Globus pallidus (tissue), 1 donor: ENCODE measurements around the gene RAB8B.
"Not testable (repeated sequence)": the region's sequence is repeated elsewhere in the genome, so short reads cannot be mapped to it uniquely, and the experiment has no call there.

Experiments
- DNase-seq: peaks from one replicate; pipeline ENCODE4 v3.0.0-alpha.2; 2015; ENCODE audit warnings: low spot score

RAB8B gene

GRCh38 chr15:63237086-63237485 is 47.7 kb downstream of the RAB8B start:
- not testable (repeated sequence) for DNase-seq

GRCh38 chr15:63238171-63238570 is 48.8 kb downstream of the RAB8B start:
- no peak for DNase-seq

- no peak for DNase-seq
These were observed 49.4 kb downstream of the RAB8B start for GRCh38 chr15:63238796-63239195.

- DNase-seq: no peak
These were observed 50.7 kb downstream of the RAB8B start for GRCh38 chr15:63240109-63240508.

GRCh38 chr15:63241316-63241715 is 51.9 kb downstream of the RAB8B start:
- DNase-seq: no peak

- DNase-seq: no peak
These were observed 53.7 kb downstream of the RAB8B start for GRCh38 chr15:63243101-63243500.

GRCh38 chr15:63243776-63244175 is 54.4 kb downstream of the RAB8B start:
- DNase-seq: no peak

GRCh38 chr15:63244399-63244798 is 55.0 kb downstream of the RAB8B start:
- DNase-seq: no peak

GRCh38 chr15:63244976-63245645 is 55.7 kb downstream of the RAB8B start:
- no peak for DNase-seq

GRCh38 chr15:63246691-63247469 is 57.5 kb downstream of the RAB8B start:
- no peak for DNase-seq

GRCh38 chr15:63250312-63250965 is 61.0 kb downstream of the RAB8B start:
- no peak for DNase-seq

GRCh38 chr15:63251701-63252100 is 62.3 kb downstream of the RAB8B start:
- DNase-seq: no peak

- DNase-seq: no peak
These were observed 62.9 kb downstream of the RAB8B start for GRCh38 chr15:63252292-63252691.

GRCh38 chr15:63254991-63255390 is 65.6 kb downstream of the RAB8B start:
- no peak for DNase-seq

- DNase-seq: no peak
These were observed 66.1 kb downstream of the RAB8B start for GRCh38 chr15:63255489-63255990.

- no peak for DNase-seq
These were observed 67.2 kb downstream of the RAB8B start for GRCh38 chr15:63256433-63257274.

- no peak for DNase-seq
These were observed 69.3 kb downstream of the RAB8B start for GRCh38 chr15:63258658-63259057.

GRCh38 chr15:63260791-63261190 is 71.4 kb downstream of the RAB8B start:
- DNase-seq: no peak

- DNase-seq: no peak
These were observed 71.9 kb downstream of the RAB8B start for GRCh38 chr15:63261311-63261710.

GRCh38 chr15:63263519-63263918 is 74.1 kb downstream of the RAB8B start:
- no peak for DNase-seq

GRCh38 chr15:63264688-63265293 is 75.4 kb downstream of the RAB8B start:
- no peak for DNase-seq

- DNase-seq: no peak
These were observed 85.0 kb downstream of the RAB8B start for GRCh38 chr15:63274427-63274826.
